HCT116 (cell line): ENCODE measurements around the gene BOLA3. TPM values are rescaled to one million over a fixed set of nuclear protein-coding genes. Genes with fewer than 3 reads are reported as not detected.

Experiments used
- ATAC-seq: fragments of 200-7000 bp; cut with Tn5 transposase; 2 replicates; pipeline ENCODE4 v1.9.1; 2020; ENCODE audit warnings: mild to moderate bottlenecking, moderate library complexity
- BruUV-seq: library from RNA; stranded (reverse); fragments of 400-500 nt; replicated peaks from 2 replicates; lab custom pipeline; 2021; lab: Mats Ljungman, UMichigan
- CTCF ChIA-PET: fragments of 300-600 bp; sonication (Branson Sonifier 250); formaldehyde crosslinking; loops from one replicate; lab custom pipeline; 2021; ENCODE audit warnings: antibody characterized with exemption; lab: Charles Lee
- POLR2A ChIA-PET: fragments of 300-600, 350-600 bp; sonication (Branson Sonifier 250); formaldehyde crosslinking; loops from one replicate; lab custom pipeline; 2021; ENCODE audit warnings: antibody characterized with exemption; lab: Charles Lee
- RAD21 ChIA-PET, 2 experiments: fragments of 300-600 bp; sonication (Branson Sonifier 250); formaldehyde crosslinking; loops; one replicate each; lab custom pipeline; 2023; ENCODE audit warnings: low total read pairs in 2 of 2; ENCODE audit not compliant: uncharacterized antibody in 2 of 2, unreplicated experiment in 2 of 2, low non-redundant PET in 1 of 2; lab: Charles Lee
- DNase-seq: peaks from one replicate; pipeline ENCODE4 v3.0.0-alpha.2; 2010; ENCODE audit warnings: low read depth, low spot score
- H2AFZ ChIP-seq: fragments of 200-600 bp; shearing (Covaris generic), sonication (generic); 2 replicates; pipeline ENCODE4 v1.6.1; 2017; ENCODE audit warnings: low read depth, mixed run types, mixed read lengths, antibody characterized with exemption, low read length; ENCODE audit not compliant: poor library complexity, severe bottlenecking
- H3K27ac ChIP-seq: 2 replicates; pipeline ENCODE4 v1.5.1; 2012; ENCODE audit warnings: low read depth, low read length
- H3K27me3 ChIP-seq: fragments of 200-600 bp; sonication (generic); 2 replicates; pipeline ENCODE4 v1.6.1; 2016; ENCODE audit warnings: mixed run types, low read length, mixed read lengths; ENCODE audit not compliant: insufficient read depth
- H3K36me3 ChIP-seq, 2 experiments: fragments of 200-500 bp in 1 of 2; fragments of 200-600 bp in 1 of 2; sonication (Bioruptor generic) in 1 of 2; sonication (generic) in 1 of 2; 2 replicates each; pipeline versions ENCODE4 v1.5.1 to v1.6.1; 2014 to 2016; ENCODE audit warnings: low read length in 2 of 2, inconsistent platforms in 1 of 2, mixed read lengths in 1 of 2, mixed run types in 1 of 2; ENCODE audit not compliant: insufficient read depth in 2 of 2, control insufficient read depth in 1 of 2
- H3K4me1 ChIP-seq, 2 experiments: fragments of 200-600 bp in 1 of 2; sonication (generic) in 1 of 2; 2 replicates each; pipeline versions ENCODE4 v1.5.1 to v1.6.1; 2012 to 2017; ENCODE audit warnings: low read length in 2 of 2, inconsistent platforms in 1 of 2, mild to moderate bottlenecking in 1 of 2, mixed read lengths in 1 of 2, mixed run types in 1 of 2, moderate library complexity in 1 of 2; ENCODE audit not compliant: insufficient read depth in 2 of 2, control insufficient read depth in 1 of 2
- H3K4me2 ChIP-seq: fragments of 200-600 bp; sonication (generic); 2 replicates; pipeline ENCODE4 v1.6.1; 2017; ENCODE audit warnings: mixed run types, low read length, mixed read lengths
- H3K4me3 ChIP-seq, 2 experiments: fragments of 200-600 bp in 1 of 2; sonication (generic) in 1 of 2; replicated peaks in 1 of 2; 2 replicates each; pipeline ENCODE4 v1.5.1; 2011 to 2016; ENCODE audit warnings: low read length in 2 of 2, control low read depth in 1 of 2, low read depth in 1 of 2, mild to moderate bottlenecking in 1 of 2, mixed read lengths in 1 of 2, mixed run types in 1 of 2
- H3K79me2 ChIP-seq: fragments of 200-600 bp; sonication (generic); 2 replicates; pipeline ENCODE4 v1.6.1; 2017; ENCODE audit warnings: mild to moderate bottlenecking, mixed run types, low read length, moderate library complexity, mixed read lengths; ENCODE audit not compliant: insufficient read depth
- H3K9ac ChIP-seq: fragments of 200-600 bp; sonication (generic); 2 replicates; pipeline ENCODE4 v1.6.1; 2016; ENCODE audit warnings: low read length, mixed read lengths
- H3K9me2 ChIP-seq: fragments of 200-600 bp; sonication (generic), shearing (Covaris generic); 2 replicates; pipeline ENCODE4 v1.6.1; 2017; ENCODE audit warnings: mixed run types, mild to moderate bottlenecking, moderate library complexity; ENCODE audit not compliant: insufficient read depth
- H3K9me3 ChIP-seq, 2 experiments: fragments of 200-500 bp in 1 of 2; fragments of 200-600 bp in 1 of 2; sonication (Bioruptor generic) in 1 of 2; sonication (generic) in 1 of 2; 2 replicates each; pipeline ENCODE4 v1.6.1; 2014 to 2017; ENCODE audit warnings: low read length in 2 of 2, mixed read lengths in 2 of 2, inconsistent platforms in 1 of 2, low read depth in 1 of 2, mild to moderate bottlenecking in 1 of 2, mixed run types in 1 of 2, moderate library complexity in 1 of 2; ENCODE audit not compliant: control insufficient read depth in 1 of 2, insufficient read depth in 1 of 2
- H4K20me1 ChIP-seq: fragments of 200-600 bp; sonication (generic), shearing (Covaris generic); 2 replicates; pipeline ENCODE4 v1.6.1; 2017; ENCODE audit warnings: mixed run types, mild to moderate bottlenecking, moderate library complexity; ENCODE audit not compliant: insufficient read depth
- CEBPB ChIP-seq: IDR thresholded peaks from 2 replicates; pipeline ENCODE4 v1.6.1; 2012; ENCODE audit warnings: low read depth
- CTCF ChIP-seq, 3 experiments: fragments of 200-600 bp in 1 of 3; sonication (generic) in 1 of 3; IDR thresholded peaks in 2 of 3; conservative IDR thresholded peaks in 1 of 3; 2 replicates each; pipeline ENCODE4 v1.5.1; 2012 to 2017; ENCODE audit warnings: low read depth in 2 of 3, low read length in 2 of 3, antibody characterized with exemption in 1 of 3, borderline replicate concordance in 1 of 3, control low read depth in 1 of 3, mild to moderate bottlenecking in 1 of 3, mixed read lengths in 1 of 3, mixed run types in 1 of 3, moderate library complexity in 1 of 3; ENCODE audit not compliant: insufficient read depth in 1 of 3
- ELF1 ChIP-seq: IDR thresholded peaks from 2 replicates; pipeline ENCODE4 v1.6.1; 2012; ENCODE audit warnings: low read depth, borderline replicate concordance
- EZH2 ChIP-seq: fragments of 200-600 bp; sonication (generic); IDR thresholded peaks from 2 replicates; pipeline ENCODE4 v1.6.1; 2017; ENCODE audit warnings: antibody characterized with exemption, mixed run types
- EZH2phosphoT487 ChIP-seq: fragments of 200-600 bp; IDR thresholded peaks from 2 replicates; pipeline ENCODE4 v1.6.1; 2018; ENCODE audit warnings: antibody characterized with exemption, borderline replicate concordance
- FOSL1 ChIP-seq: IDR thresholded peaks from 2 replicates; pipeline ENCODE4 v1.6.1; 2012; ENCODE audit warnings: low read depth
- POLR2A ChIP-seq: IDR thresholded peaks from 2 replicates; pipeline ENCODE4 v1.7.0; 2011; ENCODE audit warnings: borderline replicate concordance; ENCODE audit not compliant: insufficient read depth, insufficient read length; ENCODE audit errors: extremely low read depth
- RAD21 ChIP-seq: IDR thresholded peaks from 2 replicates; pipeline ENCODE4 v1.6.1; 2012; ENCODE audit warnings: low read depth, mild to moderate bottlenecking
- REST ChIP-seq: IDR thresholded peaks from 2 replicates; pipeline ENCODE4 v1.6.1; 2012; ENCODE audit warnings: low read depth
- SIN3A ChIP-seq: IDR thresholded peaks from 2 replicates; pipeline ENCODE4 v1.6.1; 2012; ENCODE audit warnings: low read depth
- SP1 ChIP-seq: IDR thresholded peaks from 2 replicates; pipeline ENCODE4 v1.6.1; 2012; ENCODE audit warnings: low read depth
- SRF ChIP-seq: IDR thresholded peaks from 2 replicates; pipeline ENCODE4 v1.6.1; 2012; ENCODE audit warnings: low read depth
- TCF7L2 ChIP-seq: IDR thresholded peaks from 2 replicates; pipeline ENCODE4 v1.7.0; 2011; ENCODE audit warnings: borderline replicate concordance, inconsistent platforms; ENCODE audit not compliant: insufficient read depth, insufficient read length; ENCODE audit errors: extremely low read depth
- ZFX ChIP-seq: fragments of 450-650 bp; IDR thresholded peaks from 2 replicates; pipeline ENCODE4 v1.6.1; 2017
- ZNF274 ChIP-seq: fragments of 200-500 bp; sonication (Bioruptor generic); IDR thresholded peaks from 2 replicates; pipeline ENCODE4 v1.6.1; 2014; ENCODE audit warnings: mild to moderate bottlenecking, low read depth, low read length, inconsistent platforms
- intact Hi-C: fragments of 100-400 bp; cut with micrococcal nuclease; formaldehyde crosslinking; loops from 2 replicates; pipeline ENCODE4 v1.10.0; 2022
- total RNA-seq: library from RNA; stranded (reverse); gene quantifications from one replicate; pipeline ENCODE4 v1.2.1, GENCODE V29; 2021; ENCODE audit not compliant: unreplicated experiment

Gene BOLA3
- total RNA-seq, 1 experiment from 2014 or later, result 62.9 TPM

GRCh38 chr2:74168739-74169138 lies 21.0 kb upstream of the BOLA3 start:
- no peaks in the 10 kb centered on the region for H3K27me3 ChIP-seq
- H4K20me1 ChIP-seq, result peaks cover 4% of the 10 kb centered on the region; the same call in 1 of the 2 replicates
- DNase-seq (no peak), ATAC-seq (no peak)
- no peak overlapping the region for H2AFZ ChIP-seq
- no peak overlapping the region for H3K27ac ChIP-seq
- no peak for TF ChIP-seq RAD21
- no peak for TF ChIP-seq CTCF (IDR thresholded peaks at IDR 0.05 in 2 of 3, conservative IDR thresholded peaks at IDR 0.05 in 1 of 3; ENCODE audit: borderline replicate concordance in 1 of 3, insufficient read depth in 1 of 3, low read depth in 2 of 3, low read length in 2 of 3)
- no peak for TF ChIP-seq EZH2
- TF ChIP-seq ELF1, result no peak
- TF ChIP-seq TCF7L2, result no peak
- TF ChIP-seq POLR2A, result no peak
- H3K36me3 ChIP-seq, result peaks cover 46 to 54% of the 10 kb centered on the region in 2 experiments
- no TSS peak for BruUV-seq
- H3K9ac ChIP-seq, result no peak overlapping the region
- H3K9me3 ChIP-seq, result no peaks in the 10 kb centered on the region
- H3K4me3 ChIP-seq, result no peak overlapping the region
- no peak overlapping the region for H3K4me2 ChIP-seq
- CTCF ChIA-PET, result no interaction called here
- intact Hi-C loops, result no loop called here
- no peaks in the 10 kb centered on the region for H3K9me2 ChIP-seq
- POLR2A ChIA-PET, result interaction anchor here (1.2 kb wide), 1 partner anchor 9 kb away, joined by 4 read pairs; the partner anchor contains the start of gene MOB1A
- no peaks in the 10 kb centered on the region for H3K4me1 ChIP-seq
- RAD21 ChIA-PET, result no interaction called here
- H3K79me2 ChIP-seq, result peaks cover 70% of the 10 kb centered on the region

GRCh38 chr2:74164761-74165160 lies 17.0 kb upstream of the BOLA3 start:
- no peak for ATAC-seq
- ChIA-PET CTCF (no interaction called here), POLR2A (no interaction called here), RAD21 (no interaction called here)
- H3K79me2 ChIP-seq, result peaks cover 71% of the 10 kb centered on the region
- H3K4me3 ChIP-seq, result no peak overlapping the region
- peaks cover 31 to 52% of the 10 kb centered on the region in 2 experiments for H3K36me3 ChIP-seq
- H2AFZ ChIP-seq, result no peak overlapping the region
- no peaks in the 10 kb centered on the region for H4K20me1 ChIP-seq
- no peaks in the 10 kb centered on the region for H3K9me2 ChIP-seq
- no peaks in the 10 kb centered on the region for H3K27me3 ChIP-seq
- H3K27ac ChIP-seq, result no peak overlapping the region
- BruUV-seq, result no TSS peak
- H3K4me2 ChIP-seq, result no peak overlapping the region
- H3K4me1 ChIP-seq, result no peaks in the 10 kb centered on the region
- H3K9me3 ChIP-seq, result no peaks in the 10 kb centered on the region
- H3K9ac ChIP-seq, result no peak overlapping the region
- intact Hi-C loops, result no loop called here
- DNase-seq, result no peak
- TF ChIP-seq CEBPB (no peak), SIN3A (no peak), TCF7L2 (no peak), ZNF274 (no peak), SRF (no peak), SP1 (no peak), REST (no peak), ZFX (no peak), FOSL1 (no peak), EZH2 (no peak), EZH2phosphoT487 (no peak)
